DOHH2 (cell line): Measurements from ENCODE around the gene ATXN2.

Experiments
- H3F3A ChIP-seq: fragments of 200-600 bp; sonication (generic), shearing (Covaris generic); 2 replicates; pipeline ENCODE4 v1.6.0; 2016; ENCODE audit warnings: antibody characterized with exemption, mild to moderate bottlenecking; ENCODE audit not compliant: control insufficient read depth, insufficient read depth
- H3K27ac ChIP-seq: fragments of 200-600 bp; sonication (generic); 2 replicates; pipeline ENCODE4 v1.5.1; 2014; ENCODE audit warnings: low read depth, mild to moderate bottlenecking, low read length, moderate library complexity
- H3K27me3 ChIP-seq: fragments of 200-600 bp; sonication (generic); 2 replicates; pipeline ENCODE4 v1.6.1; 2014; ENCODE audit warnings: mild to moderate bottlenecking, low read length, mixed read lengths; ENCODE audit not compliant: control insufficient read depth
- H3K36me3 ChIP-seq: fragments of 200-600 bp; sonication (generic); 2 replicates; pipeline ENCODE4 v1.6.1; 2014; ENCODE audit warnings: mild to moderate bottlenecking, low read length, moderate library complexity, mixed read lengths; ENCODE audit not compliant: control insufficient read depth
- H3K4me1 ChIP-seq: fragments of 200-600 bp; sonication (generic); 2 replicates; pipeline ENCODE4 v1.6.1; 2014; ENCODE audit warnings: mild to moderate bottlenecking, low read length, mixed read lengths; ENCODE audit not compliant: control insufficient read depth
- H3K4me2 ChIP-seq: fragments of 200-600 bp; sonication (generic); 2 replicates; pipeline ENCODE4 v1.6.0; 2014; ENCODE audit warnings: mild to moderate bottlenecking, low read length, moderate library complexity
- H3K4me3 ChIP-seq: fragments of 200-600 bp; sonication (generic); 2 replicates; pipeline ENCODE4 v1.5.1; 2014; ENCODE audit warnings: mild to moderate bottlenecking, low read length, mixed read lengths
- H3K79me2 ChIP-seq: fragments of 200-600 bp; sonication (generic); 2 replicates; pipeline ENCODE4 v1.6.1; 2014; ENCODE audit warnings: mild to moderate bottlenecking, low read length, mixed read lengths; ENCODE audit not compliant: control insufficient read depth
- H3K9me2 ChIP-seq: fragments of 200-600 bp; sonication (generic); replicated peaks from 2 replicates; pipeline ENCODE4 v1.6.1; 2014; ENCODE audit warnings: mild to moderate bottlenecking, low read length, mixed read lengths; ENCODE audit not compliant: control insufficient read depth
- H3K9me3 ChIP-seq: fragments of 200-600 bp; sonication (generic); 2 replicates; pipeline ENCODE4 v1.6.1; 2014; ENCODE audit warnings: antibody characterized with exemption, low read length, mixed read lengths; ENCODE audit not compliant: control insufficient read depth, insufficient read depth
- H4K20me1 ChIP-seq: fragments of 200-600 bp; sonication (generic); 2 replicates; pipeline ENCODE4 v1.6.0; 2014; ENCODE audit warnings: low read depth, mild to moderate bottlenecking, antibody characterized with exemption, low read length, moderate library complexity; ENCODE audit not compliant: control insufficient read depth, insufficient read depth
- CTCF ChIP-seq: fragments of 200-600 bp; sonication (generic); IDR thresholded peaks from one replicate; pipeline ENCODE4 v1.5.1; 2014; ENCODE audit warnings: antibody characterized with exemption, mild to moderate bottlenecking, low read depth, low read length; ENCODE audit not compliant: poor library complexity, severe bottlenecking
- EZH2phosphoT487 ChIP-seq: fragments of 200-600 bp; sonication (generic); IDR thresholded peaks from 2 replicates; pipeline ENCODE4 v1.6.1; 2017; ENCODE audit warnings: borderline replicate concordance, mild to moderate bottlenecking, antibody characterized with exemption, low read length, moderate library complexity, mixed read lengths

Gene ATXN2

GRCh38 chr12:111431772-111432171 is 167.3 kb downstream of the ATXN2 start:
- Histone ChIP-seq H3K36me3 (no peaks in the 10 kb centered on the region; the same call in 1 of the 2 replicates), H3K79me2 (peaks cover 62% of the 10 kb centered on the region), H4K20me1 (peaks cover 46% of the 10 kb centered on the region), H3K9me3 (no peaks in the 10 kb centered on the region), H3K4me3 (no peak overlapping the region), H3K27me3 (no peaks in the 10 kb centered on the region), H3K27ac (no peak overlapping the region), H3K4me1 (peaks cover 65% of the 10 kb centered on the region), H3K4me2 (no peak overlapping the region), H3K9me2 (no peaks in the 10 kb centered on the region), H3F3A (peaks cover 6% of the 10 kb centered on the region; the same call in 1 of the 2 replicates)
- TF ChIP-seq EZH2phosphoT487 = no peak

GRCh38 chr12:111430433-111431353 is 168.4 kb downstream of the ATXN2 start:
- Histone ChIP-seq H3K9me2 (no peaks in the 10 kb centered on the region), H3K4me3 (no peak overlapping the region), H4K20me1 (peaks cover 45% of the 10 kb centered on the region), H3K36me3 (no peaks in the 10 kb centered on the region; the same call in 1 of the 2 replicates), H3K27ac (no peak overlapping the region), H3F3A (peaks cover 6% of the 10 kb centered on the region; the same call in 1 of the 2 replicates), H3K27me3 (no peaks in the 10 kb centered on the region), H3K4me1 (peaks cover 62% of the 10 kb centered on the region), H3K79me2 (peaks cover 51% of the 10 kb centered on the region), H3K9me3 (no peaks in the 10 kb centered on the region), H3K4me2 (peak overlapping the region; percentile 10)
- TF ChIP-seq CTCF (no peak), EZH2phosphoT487 (no peak)

- no peaks in the 10 kb centered on the region; the same call in 1 of the 2 replicates for H3K36me3 ChIP-seq
- no peak overlapping the region for H3K27ac ChIP-seq
- peak overlapping the region; percentile 10 for H3K4me2 ChIP-seq
- peaks cover 41% of the 10 kb centered on the region for H4K20me1 ChIP-seq
- H3F3A ChIP-seq = peaks cover 6% of the 10 kb centered on the region; the same call in 1 of the 2 replicates
- no peak overlapping the region for H3K4me3 ChIP-seq
- H3K9me2 ChIP-seq = no peaks in the 10 kb centered on the region
- TF ChIP-seq EZH2phosphoT487 = no peak
- no peak for TF ChIP-seq CTCF
- H3K4me1 ChIP-seq = peaks cover 54% of the 10 kb centered on the region
- H3K27me3 ChIP-seq = no peaks in the 10 kb centered on the region
- H3K9me3 ChIP-seq = no peaks in the 10 kb centered on the region
- H3K79me2 ChIP-seq = peaks cover 44% of the 10 kb centered on the region
Measured at GRCh38 chr12:111429828-111430432, 169.2 kb downstream of the ATXN2 start.
